ENCODE results near the gene TOMM40L.

The TOMM40L gene

GRCh38 chr1:161197560-161198193 lies 28.2 kb upstream of the TOMM40L start:
- no peak for DNase-seq (ENCODE audit: low read depth)

- DNase-seq (ENCODE audit: low read depth) = no peak
Observed at GRCh38 chr1:161198194-161198896, 27.5 kb upstream of the TOMM40L start.

GRCh38 chr1:161198897-161199431 lies 26.9 kb upstream of the TOMM40L start, which contains the start of gene ADAMTS4:
ADAMTS4 (minus strand) TSS chr1:161199054; CDS start chr1:161198627, 427 bp downstream.
- no peak for DNase-seq (ENCODE audit: low read depth)

GRCh38 chr1:161199506-161200139 lies 26.2 kb upstream of the TOMM40L start:
- no peak for DNase-seq (ENCODE audit: low read depth)

- no peak for DNase-seq (ENCODE audit: low read depth)
Observed at GRCh38 chr1:161200421-161200991, 25.4 kb upstream of the TOMM40L start.

DNA sequence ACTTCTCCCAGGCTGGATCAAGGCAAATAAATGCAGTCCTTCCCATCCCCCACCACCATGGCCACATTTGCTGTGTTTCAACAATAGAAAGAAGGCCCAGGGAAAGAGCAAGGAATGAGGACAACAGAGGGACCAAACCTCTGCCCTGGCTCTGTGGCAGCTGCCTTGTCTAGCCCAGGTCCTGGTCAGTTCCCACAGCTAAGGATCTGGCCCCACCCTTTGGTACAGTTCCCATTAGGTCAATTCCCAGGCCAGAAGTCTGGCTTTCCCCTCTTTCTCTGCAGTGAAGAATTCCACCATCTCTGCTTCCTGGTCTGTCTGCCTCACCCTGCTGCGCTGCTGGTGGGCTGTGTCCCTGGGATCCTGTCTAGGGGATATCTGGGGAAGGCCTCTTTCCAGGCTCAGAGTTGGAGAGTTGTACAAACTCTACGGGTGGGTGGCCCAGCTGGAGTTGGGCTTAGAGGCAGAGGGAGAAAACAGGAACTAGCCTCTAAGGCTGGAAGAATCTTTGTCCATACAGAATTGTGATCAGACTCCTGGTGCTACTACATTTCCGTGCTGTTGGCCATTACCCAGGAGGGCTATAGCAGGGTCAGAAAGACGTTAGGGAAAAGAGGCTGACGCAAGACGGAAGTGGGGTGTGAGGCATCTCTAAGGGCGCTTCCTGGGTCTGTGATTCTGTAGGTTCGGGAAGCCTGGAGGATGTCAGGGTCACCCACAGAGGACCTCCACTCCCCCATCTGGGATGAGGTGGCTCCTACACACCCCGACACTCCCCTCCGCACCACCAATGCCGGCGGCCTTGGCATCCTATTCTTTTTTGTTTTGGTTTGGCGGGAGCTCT lies 24.6 kb upstream of the TOMM40L start:
- DNase-seq (ENCODE audit: low read depth) = no peak

- peak; percentile 94 for DNase-seq (ENCODE audit: low read depth)
Observed at GRCh38 chr1:161201836-161202712, 23.8 kb upstream of the TOMM40L start, which contains the start of gene NDUFS2. NDUFS2 (plus strand) TSS chr1:161202367; CDS start chr1:161202386, 19 bp downstream.

GRCh38 chr1:161206411-161207140 lies 19.3 kb upstream of the TOMM40L start:
- DNase-seq (ENCODE audit: low read depth) = no peak

DNA sequence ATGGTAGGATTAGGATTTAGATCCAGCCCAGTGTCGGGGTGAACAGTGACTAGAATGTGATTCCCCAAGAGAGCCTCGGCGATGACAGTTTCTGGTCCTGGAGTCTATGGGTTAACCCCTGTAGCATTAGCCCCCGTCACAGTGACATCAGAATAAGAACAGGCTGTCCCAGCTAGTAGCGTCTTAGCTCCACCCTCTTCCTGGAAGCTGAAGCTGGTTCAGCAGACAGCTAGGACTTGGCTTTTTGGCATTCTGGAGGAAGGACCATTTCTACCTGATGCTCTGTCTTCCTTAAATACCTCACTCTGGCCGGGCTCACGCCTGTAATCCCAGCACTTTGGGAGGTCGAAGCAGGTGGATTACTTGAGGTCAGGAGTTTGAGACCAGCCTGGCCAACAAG lies 18.7 kb upstream of the TOMM40L start:
- DNase-seq (ENCODE audit: low read depth) = no peak

- peak; percentile 59 for DNase-seq (ENCODE audit: low read depth)
Observed at GRCh38 chr1:161209790-161210409, 16.0 kb upstream of the TOMM40L start.

- DNase-seq (ENCODE audit: low read depth) = no peak
Observed at GRCh38 chr1:161214369-161214768, 11.5 kb upstream of the TOMM40L start.

- DNase-seq (ENCODE audit: low read depth) = no peak
Observed at GRCh38 chr1:161215076-161215475, 10.8 kb upstream of the TOMM40L start, which contains the start of gene FCER1G. FCER1G (plus strand) TSS chr1:161215295; CDS start chr1:161215322, 27 bp downstream.

DNA sequence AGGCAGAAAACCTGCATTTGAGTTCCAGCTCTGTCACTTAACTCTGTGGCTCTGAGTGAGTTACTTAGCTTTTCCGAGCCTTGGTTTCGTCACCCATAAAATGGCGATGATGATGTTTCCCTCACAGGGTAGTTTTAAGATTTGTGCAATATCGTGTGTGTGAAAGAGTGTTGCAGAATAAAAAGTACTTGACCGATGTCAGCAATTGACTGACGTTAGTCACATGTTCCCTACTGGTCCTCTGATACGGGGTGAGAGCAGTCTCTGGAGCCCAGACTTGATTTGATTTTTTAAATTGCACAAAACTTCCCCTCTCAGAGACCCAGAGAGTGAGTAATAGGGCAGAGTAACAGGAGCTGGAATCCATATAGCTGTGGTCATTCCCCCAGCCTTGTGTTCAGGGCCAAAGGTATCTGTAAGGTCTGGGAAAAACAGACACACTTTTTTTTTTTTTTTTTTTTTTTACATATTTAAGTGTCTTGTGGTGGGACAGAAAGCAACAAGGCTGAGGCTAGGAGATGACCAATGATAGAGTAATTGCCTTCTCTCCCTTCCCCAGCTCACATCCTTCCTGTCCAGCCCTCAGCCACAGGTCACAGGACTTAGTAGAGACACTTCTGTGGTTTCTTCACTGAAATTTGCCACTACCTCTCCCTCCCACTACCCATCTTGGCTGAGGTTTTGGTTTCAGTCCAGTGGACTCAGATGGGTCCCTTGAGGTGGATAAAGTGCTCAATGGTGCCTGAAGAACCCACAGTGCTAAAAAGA lies 8.7 kb upstream of the TOMM40L start:
- DNase-seq (ENCODE audit: low read depth) = no peak

- no peak for DNase-seq (ENCODE audit: low read depth)
Observed at GRCh38 chr1:161217831-161218230, 8.0 kb upstream of the TOMM40L start.

DNA sequence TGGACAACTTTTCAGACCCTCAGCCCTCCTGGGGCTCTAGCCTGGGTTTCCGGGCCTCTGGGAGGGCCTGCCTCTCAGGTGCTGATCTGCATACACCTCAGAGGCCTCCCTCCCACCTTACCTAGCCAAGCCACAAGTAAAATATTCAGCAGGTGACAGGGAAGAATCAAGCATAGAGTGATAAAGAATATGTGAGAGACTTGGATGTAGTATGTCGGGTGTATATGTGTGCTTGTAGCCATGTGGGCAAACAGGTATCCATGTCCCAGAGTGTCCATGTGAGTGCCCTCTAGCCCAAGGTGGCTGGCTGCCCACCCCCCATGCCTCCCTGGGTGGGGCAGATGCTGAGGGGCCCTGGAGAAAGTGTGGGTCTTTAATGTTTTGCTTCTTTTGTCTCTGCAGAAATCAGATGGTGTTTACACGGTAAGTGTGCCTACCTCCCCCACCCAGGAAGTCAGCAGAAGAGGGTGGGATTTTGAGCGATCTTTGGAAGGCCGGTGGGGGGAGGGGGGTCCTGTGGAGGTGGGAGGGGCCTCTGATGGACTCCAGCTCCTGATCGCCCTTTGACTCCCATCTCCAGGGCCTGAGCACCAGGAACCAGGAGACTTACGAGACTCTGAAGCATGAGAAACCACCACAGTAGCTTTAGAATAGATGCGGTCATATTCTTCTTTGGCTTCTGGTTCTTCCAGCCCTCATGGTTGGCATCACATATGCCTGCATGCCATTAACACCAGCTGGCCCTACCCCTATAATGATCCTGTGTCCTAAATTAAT lies 7.4 kb upstream of the TOMM40L start:
- no peak for DNase-seq (ENCODE audit: low read depth)

DNA sequence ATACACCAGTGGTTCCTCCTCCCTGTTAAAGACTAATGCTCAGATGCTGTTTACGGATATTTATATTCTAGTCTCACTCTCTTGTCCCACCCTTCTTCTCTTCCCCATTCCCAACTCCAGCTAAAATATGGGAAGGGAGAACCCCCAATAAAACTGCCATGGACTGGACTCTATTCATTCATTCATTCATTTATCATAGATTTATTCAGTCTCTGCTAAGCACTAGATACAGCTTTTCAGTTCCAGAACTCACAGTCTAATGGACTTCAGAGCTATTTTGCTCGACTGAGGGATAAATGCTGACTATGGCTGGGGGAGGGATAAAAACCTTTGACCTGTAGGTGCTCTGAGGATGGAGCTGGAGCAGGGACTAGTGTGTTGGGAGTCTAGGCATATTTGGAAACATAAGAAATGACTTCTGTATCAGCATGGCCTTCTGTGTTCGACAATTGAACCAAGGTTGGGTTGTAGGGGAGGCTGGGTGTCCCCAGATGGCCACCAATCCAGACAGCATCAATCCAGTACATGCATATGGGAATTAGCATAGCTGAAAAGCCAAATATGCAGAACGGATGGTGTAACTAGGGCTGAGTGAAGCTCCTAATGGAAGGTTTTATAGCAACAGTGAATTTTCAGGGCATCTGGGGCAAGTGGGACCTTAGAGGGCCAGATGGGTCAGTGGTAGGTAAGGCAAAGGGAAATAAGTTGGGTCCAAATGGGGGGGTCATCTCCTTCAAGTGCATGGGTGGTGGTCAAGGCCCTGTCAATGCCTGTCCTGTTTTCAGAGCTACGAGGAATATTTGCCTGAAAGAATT lies 6.6 kb upstream of the TOMM40L start:
- DNase-seq (ENCODE audit: low read depth) = no peak

GRCh38 chr1:161220002-161220401 lies 5.9 kb upstream of the TOMM40L start:
- DNase-seq (ENCODE audit: low read depth) = no peak
